IPS-NIHi7 (cell line): Measurements from ENCODE around the gene OR2B2.

Source experiments
- DNase-seq: peaks from one replicate; pipeline ENCODE4 v3.0.0; 2012; ENCODE audit warnings: mixed read lengths; ENCODE audit errors: extremely low spot score

Gene OR2B2

GRCh38 chr6:27867051-27867944 lies 44.9 kb downstream of the OR2B2 start:
- DNase-seq, result peak; percentile 70

- peak; percentile 12 for DNase-seq
These were observed 45.7 kb downstream of the OR2B2 start for GRCh38 chr6:27866357-27867050.

- DNase-seq, result no peak
These were observed 46.3 kb downstream of the OR2B2 start for GRCh38 chr6:27865850-27866356.

GRCh38 chr6:27864906-27865849 lies 47.0 kb downstream of the OR2B2 start:
- DNase-seq, result peak; percentile 67

GRCh38 chr6:27863962-27864905 lies 48.0 kb downstream of the OR2B2 start:
- no peak for DNase-seq

- DNase-seq, result no peak
These were observed 49.7 kb downstream of the OR2B2 start for GRCh38 chr6:27862396-27863066.

GRCh38 chr6:27861861-27862260 lies 50.3 kb downstream of the OR2B2 start:
- DNase-seq, result no peak

- no peak for DNase-seq
These were observed 50.8 kb downstream of the OR2B2 start for GRCh38 chr6:27861276-27861840.
